OCI-M1 (cell line): ENCODE results near the gene KRT80.

Experiments
- DNase-seq: peaks from one replicate; lab custom pipeline; 2025; lab: John Stamatoyannopoulos, UW

The KRT80 gene

DNA sequence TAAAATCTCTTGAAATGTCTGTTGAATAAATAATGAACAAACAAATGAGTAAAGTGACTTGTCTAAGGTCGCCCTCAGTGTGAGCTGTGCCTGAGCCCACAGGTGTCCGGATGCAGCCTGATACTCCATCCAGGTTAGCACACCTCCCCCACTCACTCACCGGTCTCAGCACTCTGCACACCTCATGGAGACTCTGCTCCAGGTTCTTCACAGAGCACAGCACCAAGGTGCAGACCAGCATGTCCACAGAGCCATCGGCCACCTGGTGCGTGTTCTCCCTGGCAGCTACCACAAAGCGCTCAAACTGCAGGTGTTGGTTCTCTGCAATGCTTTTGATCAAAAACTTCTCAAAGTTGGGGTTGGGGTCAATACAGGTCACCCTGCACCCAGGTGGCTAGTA, 37.1 kb upstream of the KRT80 start:
- DNase-seq, result no peak

DNA sequence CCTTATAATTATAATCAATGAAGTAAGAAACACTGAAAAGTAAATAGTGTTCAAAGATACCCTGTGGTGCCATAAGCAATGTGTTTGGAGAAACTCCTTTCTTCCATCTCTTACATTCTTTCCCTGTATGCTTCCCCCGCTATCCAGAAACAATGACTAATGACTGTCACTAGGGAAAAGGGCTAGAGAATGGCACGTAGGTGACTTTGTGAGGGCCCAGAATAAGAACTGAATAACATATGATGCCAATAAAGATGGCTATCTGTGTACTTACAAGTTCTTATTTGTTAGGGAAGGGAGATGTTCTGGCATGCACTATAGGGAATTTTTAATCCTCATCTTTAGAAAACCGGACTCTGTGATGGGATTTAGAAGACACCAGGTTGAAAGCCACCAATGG, 36.6 kb upstream of the KRT80 start:
- no peak for DNase-seq

DNA sequence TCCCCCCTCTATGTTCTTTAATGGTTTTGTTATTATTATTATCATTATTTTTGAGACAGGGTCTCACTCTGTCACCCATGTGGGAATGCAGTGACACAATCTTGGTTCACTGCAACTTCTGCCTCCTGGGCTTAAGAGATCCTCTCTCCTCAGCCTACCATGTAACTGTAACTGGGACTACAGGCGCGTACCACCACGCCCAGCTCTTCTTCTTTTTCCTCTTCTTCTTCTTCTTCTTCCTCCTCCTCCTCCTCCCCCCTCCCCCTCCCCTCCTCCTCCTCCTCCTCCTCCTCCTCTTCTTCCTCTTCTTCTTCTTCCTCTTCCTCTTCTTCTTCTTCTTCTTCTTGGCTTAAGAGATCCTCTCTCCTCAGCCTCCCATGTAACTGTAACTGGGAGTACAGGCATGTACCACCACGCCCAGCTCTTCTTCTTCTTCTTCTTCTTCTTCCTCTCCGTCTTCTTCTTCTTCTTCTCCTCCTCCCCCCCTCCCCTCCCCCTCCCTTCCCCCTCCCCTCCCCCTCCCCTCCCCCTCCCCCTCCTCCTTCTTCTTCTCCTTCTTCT, 35.9 kb upstream of the KRT80 start:
- DNase-seq, result no peak

DNA sequence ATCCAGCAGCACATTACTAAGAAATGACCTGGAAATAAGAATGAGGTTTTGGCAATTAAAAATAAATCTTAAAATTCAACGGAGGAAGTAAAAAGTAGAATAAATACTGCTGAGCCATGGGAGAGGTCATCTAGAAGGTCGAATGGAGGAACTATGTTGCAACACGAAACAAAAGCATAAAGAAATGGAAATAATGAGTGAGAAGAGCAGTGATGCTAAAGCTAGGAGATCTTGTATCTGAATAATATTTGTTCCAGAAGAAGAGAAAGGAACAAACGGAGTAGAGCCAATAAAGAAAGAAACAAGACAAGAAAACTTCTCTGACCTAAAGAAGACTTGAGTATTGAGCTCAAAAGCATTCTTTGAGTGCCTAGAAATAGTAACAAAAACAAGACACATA, 34.6 kb upstream of the KRT80 start:
- DNase-seq, result no peak

DNA sequence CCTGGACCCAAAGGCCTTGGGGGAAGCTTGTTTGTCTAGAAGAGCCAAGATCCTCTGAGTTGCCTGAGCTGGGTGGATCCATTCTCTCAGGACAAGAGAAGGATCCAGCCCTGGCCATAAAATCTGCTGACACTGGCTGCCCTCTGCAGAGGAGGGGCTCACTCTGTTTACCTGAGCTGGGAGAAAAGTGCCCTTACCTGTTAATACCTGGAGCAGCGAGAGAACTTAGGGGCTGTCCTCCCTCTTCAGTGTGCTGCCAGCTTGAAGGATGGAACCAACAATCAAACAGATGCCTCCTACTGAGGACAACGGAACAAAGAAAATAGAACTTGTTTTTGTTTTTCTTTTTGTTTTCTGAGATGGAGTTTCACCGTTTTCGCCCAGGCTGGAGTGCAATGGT, 33.9 kb upstream of the KRT80 start:
- no peak for DNase-seq

DNA sequence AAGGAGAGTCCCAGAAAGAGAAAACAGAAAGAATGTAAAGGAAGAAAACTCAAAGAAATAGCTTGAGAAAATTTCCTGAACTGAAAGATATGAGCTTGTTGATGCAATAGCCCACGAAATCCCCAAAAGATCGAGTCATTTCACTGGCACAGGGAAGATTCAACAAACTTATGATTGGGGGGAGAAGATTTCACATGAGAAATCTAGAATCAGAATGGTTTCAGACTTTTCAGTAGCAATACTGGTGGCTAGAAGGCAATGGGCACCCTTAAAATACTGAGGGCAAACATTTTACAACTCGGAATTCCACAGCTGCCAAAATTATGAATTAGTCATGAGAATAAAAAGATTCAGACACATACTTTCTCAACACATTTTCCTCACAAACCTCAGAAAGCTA, 32.3 kb upstream of the KRT80 start:
- DNase-seq, result no peak

DNA sequence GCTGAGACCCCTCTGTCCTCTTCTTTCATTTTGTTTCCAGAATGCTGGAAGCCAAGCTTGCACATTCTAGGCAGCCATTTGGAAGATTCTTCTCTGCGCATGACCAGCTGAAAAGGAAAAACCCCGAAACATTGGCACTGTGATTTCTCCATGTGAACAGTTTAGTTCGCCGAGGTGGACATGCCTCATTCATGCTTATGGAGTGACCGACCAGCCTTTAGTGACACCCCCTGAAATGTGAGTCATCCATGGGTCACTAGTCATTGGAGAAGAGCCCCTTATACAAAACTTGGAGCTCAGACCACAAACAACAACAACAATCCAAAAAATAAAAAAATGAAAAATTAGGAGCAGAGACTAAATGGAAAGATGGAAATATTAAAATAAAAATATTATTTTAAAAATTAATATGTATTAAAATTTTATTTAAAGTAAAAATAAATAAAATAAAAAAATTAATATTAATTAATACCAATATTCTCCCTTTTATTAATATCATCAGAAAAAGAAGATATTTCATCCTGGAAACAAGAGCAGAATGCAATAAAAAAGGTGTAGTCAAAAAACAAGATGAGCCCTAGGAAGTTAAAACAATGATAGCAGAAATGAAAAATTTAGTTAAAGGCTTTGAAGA, 31.7 kb upstream of the KRT80 start:
- no peak for DNase-seq

DNA sequence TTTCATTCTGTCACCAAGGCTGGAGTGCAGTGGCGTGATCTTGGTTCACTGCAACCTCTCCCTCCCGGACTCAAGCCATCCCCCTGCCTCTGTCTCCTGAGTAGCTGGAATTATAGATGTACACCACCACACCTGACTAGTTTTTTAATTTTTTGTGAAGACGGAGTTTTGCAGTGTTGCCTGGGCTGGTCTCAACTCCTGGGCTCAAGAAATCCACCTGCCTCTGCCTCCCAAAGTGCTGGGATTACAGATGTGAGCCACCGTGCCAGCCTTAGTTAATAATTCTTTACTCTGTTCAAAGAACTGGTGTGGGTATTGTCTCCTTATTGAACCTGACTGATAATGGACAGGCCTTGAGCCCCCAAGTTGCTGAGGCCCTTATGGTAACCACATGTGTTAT, 30.9 kb upstream of the KRT80 start:
- DNase-seq, result no peak

DNA sequence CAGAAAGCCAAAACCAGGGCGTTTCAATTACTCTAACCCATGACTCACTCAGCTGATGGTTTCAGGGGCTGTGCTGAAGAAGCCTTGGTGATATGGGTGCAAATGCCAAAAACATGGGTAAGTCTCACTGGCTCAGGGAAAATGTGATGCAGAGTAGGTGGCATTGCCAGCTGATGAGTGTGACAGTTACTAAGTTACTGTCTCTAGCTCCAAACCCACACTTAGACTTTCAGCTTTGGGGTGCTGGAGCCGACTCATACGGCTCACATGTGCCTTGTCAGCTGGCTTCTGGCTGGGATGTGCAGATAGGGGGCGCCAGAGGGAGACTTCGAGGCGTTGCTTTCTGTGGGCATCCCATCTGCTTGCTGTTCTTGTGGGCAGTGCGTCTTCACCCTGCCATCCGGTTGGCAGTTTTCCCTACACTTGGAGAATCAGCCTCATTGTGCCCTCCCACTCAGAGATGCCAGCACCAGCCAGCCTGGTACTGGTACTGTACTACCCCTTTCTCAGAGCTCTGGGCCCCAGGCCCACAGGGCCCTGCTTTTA, 30.2 kb upstream of the KRT80 start:
- peak; percentile 56 for DNase-seq

DNA sequence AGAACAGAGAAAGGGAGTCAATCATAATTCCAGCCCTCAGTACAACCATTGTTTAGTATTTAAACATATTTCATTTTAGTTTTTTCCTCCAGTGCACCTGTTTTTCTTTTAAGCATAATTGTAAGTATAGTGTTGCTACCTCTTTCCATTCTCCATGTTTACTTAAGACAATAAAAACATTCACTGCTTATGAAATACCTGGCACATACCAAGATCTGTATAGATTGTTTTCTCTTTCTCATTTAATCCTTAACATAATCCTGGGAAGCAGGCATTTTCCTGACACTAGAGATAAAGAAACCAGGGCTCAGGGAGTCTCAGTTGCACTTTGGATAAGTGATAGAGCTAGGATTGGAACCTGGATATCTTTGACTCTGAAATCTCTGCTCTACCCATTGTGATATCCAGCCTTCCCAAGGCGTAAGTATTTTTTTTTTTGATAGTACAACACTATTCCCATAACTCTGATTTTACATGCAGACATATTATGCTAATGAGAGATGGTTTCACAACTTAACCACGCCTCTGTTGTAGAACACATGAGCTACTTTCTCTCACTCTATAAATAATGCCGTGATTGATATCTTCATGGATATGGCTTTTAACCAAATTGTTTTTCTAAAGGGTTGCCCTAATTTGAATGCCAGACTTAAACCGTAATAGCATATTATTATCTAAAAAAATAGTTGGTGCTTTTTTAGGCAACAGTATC, 29.4 kb upstream of the KRT80 start:
- no peak for DNase-seq

DNA sequence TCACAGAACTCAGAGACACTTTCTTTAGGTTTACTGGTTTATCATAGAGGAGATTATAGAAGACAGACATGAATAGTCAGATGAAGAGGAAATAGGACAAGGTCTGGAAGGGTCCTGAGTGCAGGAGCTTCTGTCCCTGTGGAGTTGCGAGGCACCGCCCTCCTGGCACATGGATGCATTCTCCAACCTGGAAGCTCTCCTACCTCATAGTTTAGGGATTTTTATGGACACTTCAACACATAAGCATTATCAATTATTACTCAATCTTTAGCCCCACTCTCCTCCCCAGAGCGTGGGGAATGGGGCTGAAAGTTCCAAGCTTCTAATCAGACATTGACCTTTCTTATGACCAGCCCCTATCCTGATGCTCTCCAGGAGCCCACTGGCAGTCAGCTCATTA, 28.7 kb upstream of the KRT80 start:
- no peak for DNase-seq

DNA sequence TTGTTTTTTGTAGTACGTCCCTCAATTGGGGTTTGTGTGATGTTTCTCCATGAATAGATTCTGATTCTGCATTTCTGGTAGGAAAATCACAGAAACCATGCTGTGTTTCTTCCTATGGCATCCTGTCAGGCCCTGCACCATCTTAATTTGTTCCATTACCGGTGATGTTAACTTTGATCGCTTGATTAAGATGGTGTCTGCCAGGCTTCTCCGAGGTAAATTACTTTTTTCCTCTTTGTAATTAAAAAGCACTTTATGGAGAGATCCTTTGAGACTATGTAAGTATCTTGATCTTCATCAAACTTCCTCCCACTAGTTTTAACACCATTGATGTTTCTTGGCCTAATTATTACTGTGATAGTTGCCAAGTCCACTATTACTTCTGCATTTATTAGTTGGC, 26.2 kb upstream of the KRT80 start:
- no peak for DNase-seq

DNA sequence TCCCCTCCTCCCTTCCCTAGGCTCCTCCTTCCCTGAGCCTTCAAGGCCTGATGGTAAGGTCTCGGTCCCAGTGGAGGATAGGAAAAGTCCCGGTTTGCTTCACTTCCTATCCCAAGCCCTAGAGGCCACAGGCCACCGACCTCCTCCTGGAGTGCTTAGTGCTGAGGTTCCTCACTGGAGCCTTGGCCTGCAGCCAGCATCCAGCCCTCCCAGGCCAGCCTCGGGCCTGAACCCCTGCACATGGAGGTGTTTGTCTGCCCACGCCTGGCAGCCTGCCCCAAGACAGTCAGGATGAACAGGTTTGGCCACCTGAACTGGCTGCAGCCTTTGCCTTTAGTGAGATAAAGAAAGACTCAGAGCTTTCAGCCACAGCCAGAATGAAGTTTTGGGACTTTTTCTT, 25.4 kb upstream of the KRT80 start:
- DNase-seq, result no peak

DNA sequence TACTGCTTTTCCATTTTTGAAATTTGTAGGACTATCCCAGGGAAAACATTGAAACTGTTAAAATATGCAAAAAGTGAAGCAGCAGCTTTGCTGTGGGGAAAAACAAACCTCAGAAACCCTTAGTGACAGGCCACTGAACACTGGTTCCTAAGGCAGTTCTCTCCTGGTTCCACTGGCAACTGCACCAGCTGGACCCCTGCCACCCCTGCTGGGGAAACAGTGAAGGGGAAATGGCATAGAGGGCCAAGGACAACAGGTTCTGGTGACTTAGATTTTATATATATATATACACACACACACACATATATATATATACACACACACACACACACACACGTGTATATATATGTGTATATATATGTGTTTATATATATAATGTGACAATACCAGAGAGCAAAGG, 25.0 kb upstream of the KRT80 start:
- no peak for DNase-seq

DNA sequence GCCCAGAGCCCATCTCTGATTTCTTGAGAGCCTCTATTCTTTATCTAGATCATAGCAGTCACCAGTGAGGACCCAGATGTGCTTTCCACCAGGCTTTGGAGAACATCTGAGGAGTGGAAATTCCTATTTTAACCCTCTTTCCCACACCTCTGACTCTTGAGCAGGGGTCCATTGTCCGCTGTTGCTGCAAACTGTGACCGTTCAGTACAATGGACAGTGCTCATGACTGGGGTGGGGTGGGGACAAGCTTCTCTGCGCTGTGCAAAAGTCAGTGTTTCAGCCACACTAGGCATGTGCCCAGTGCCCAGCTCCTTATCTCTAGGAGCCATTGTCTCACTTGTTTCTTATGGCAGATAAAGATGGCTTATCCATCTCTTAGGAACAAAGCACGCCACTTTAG, 24.3 kb upstream of the KRT80 start:
- DNase-seq, result no peak

DNA sequence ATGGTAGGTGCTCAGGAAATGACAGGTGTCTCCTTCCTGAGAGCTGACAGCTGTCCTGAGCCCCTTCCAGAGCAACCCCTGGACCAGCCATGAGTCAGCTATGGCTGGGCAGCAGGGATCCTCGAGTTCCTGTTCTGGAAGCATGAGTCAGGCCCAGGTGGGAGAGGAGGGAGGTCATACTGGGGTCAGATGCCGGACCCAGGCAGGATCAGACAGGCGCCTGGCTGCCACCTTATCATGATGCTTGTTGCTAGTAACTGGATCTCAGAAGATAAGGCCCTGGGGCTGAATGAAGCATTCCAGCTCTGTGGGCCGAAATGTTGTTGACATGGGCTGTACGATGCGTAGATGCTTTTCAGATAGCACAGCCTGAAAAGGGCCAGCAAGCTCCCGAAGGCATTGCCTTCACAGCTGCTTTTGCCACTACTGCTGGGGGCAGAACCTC, 23.8 kb upstream of the KRT80 start:
- DNase-seq, result no peak

DNA sequence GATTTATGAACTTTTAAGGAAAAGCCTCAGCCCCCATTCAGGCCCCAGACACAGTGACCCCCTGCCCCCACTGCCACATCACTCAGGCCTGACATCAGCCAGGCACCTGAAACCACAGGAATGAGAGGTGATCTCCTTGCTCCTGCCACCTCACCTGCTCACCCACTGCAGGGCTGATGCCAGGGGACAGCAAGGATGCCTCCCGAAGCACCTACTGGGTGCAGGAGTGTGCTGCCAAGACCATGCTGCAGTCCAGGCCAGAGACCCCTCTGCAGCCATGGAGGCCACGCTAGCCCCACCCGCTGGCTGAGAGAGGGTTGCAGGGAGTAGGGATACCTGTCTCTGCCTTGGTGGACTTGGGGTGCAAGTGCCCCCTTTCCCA, 22.6 kb upstream of the KRT80 start:
- no peak for DNase-seq

DNA sequence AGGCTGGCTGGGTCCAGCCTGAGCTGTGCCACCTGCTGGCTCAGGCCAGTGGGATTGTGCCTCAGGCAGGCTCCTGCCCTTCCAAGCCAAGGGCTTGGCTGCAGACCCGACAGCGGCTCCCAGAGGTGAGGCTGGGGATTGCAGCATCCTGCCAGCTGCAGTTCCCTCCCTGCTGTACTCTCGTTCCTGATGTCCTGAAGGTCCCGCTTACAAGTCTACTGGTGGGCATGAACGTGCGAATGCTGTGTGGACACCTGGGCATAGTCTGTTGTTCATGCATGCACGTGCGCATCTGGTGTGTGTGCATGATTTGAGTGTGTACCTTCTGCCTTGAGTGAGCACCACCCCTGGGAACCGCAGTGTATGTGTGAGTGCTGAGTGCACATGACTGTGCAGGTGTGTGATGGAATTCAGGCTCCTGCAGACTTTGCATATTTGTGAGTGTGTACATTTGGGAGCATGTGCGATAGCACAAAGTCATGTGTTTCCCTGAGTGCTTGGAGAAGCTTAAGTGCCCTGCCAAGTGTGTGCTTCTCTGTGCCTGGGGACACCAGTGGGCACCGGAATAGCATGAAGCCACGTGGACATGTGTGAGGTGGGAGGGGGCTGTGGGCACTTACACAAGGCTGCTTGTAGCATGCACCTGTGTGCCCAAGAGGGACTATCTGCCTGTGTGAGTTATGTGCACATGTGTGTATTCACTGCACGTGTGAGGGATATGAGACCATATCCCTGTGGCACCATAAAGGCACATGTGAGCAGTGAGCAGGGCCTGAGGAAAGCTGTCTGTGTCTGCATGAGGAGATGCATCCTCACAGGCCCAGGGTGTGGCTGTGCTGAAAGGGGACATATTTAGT, 22.0 kb upstream of the KRT80 start:
- DNase-seq, result peak; percentile 75

DNA sequence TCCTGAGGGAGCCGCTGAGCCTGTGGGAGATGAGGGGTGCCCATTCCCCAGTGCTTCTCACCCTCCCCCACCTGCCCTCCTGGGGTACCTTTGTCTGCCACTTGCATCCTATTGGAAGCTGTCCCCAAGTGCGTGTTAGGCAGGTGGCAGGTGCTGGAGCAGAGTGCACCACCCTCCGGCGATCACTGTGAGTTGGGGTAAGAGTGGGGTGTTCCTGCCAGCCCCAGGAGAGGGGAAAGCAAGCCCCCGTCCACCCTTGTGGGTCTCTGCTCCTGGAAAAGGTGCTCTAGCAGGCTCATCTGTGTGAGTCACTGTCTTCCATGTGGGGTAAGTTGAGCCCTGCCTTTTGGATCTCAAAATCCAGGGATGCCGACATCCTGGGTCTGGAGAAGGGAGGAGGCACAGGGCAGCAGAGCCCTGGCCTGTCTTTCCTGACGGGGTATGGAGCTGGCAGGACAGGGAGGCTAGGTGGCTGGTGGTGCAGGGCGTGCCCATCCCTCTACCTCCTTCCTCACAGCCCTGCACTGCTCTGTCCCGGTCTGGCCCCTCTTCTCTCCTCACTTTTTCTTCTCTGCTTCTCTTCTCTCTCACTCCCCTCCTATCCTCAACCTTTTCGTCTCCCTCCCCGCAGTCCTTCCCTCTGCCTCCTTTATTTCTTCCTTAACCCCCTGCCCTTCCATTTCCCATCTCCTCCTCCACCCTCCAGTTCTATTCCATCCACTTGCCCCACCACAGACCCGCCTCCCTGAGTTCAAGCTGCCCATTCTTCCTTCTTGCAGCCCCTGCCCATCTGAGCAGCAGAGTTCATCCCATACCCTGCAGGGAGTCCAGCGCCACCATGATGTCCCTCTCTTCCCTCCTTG, 21.1 kb upstream of the KRT80 start:
- no peak for DNase-seq

DNA sequence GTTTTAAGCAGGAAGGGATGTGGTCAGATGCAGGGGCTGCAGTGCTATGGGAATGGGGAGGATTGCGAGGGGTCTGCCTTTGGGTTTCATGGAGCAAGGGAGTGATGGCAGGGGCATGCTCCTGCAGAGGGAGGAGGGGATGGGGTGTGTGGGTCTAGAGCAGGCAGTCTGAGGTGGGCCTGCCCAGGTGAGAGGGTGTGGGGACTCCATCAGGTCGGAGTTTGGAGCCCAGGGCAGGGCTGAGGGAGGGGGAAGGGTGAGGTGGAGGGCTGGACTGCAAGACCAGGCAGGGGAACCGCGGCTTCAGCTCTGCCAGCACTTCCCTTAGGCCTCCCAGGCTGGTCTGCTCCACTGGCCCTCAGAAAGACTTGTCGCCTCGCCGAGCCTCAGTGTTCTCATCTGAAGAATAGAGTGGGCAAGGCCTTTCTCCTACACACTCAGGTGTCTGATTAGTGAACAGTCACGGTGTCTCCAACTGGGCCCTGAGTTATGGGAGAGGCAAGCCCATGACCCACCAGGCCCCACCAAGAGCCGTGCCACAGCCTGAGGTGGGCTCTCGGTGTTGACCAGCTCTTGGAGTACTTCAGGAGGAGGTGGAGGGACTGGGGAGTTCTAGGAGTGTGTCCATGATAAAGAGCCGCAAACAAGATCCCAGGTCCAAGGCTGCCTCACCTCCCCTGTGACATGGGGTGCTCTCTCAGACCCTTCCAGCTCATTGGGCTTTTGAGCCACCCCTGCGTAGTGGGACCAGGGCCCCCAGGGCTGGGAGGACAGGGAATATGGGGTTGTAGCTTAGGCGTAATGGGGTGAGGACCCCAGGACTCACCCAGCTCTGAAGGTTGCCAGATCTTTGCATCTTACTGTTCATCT, 20.1 kb upstream of the KRT80 start:
- no peak for DNase-seq
